Measurements from ENCODE around the gene AMBP.

GRCh38 chr9:114082017-114082762 is 4.1 kb upstream of the AMBP start:
- TF ChIP-seq REST (IDR thresholded peaks at IDR 0.05; ENCODE audit: insufficient read depth in 1 of 2, low read depth in 2 of 2, low read length in 2 of 2) (no peak), POLR2AphosphoS5 (IDR thresholded peaks at IDR 0.05; ENCODE audit: low read depth, low read length) (no peak), SIN3A (IDR thresholded peaks at IDR 0.05; ENCODE audit: borderline replicate concordance, insufficient read depth, low read length) (no peak), FOXP2 (optimal IDR thresholded peaks at IDR 0.05; ENCODE audit: borderline replicate concordance, extremely low read depth, extremely low read length, insufficient read depth) (no peak)

Measured in PFSK-1 (cell line).